ENCODE measurements around the gene KRT7.
A peak's percentile ranks its signal among the peaks of the same experiment; 100 is the strongest.

Gene KRT7

GRCh38 chr12:52199294-52199919 is 33.6 kb upstream of the KRT7 start:
- DNase-seq (ENCODE audit: low read depth), result no peak

GRCh38 chr12:52200086-52200780 is 32.8 kb upstream of the KRT7 start:
- DNase-seq (ENCODE audit: low read depth), result no peak

- DNase-seq (ENCODE audit: low read depth), result no peak
These were observed 32.1 kb upstream of the KRT7 start for GRCh38 chr12:52200781-52201450.

- no peak for DNase-seq (ENCODE audit: low read depth)
These were observed 31.6 kb upstream of the KRT7 start for GRCh38 chr12:52201451-52201839.

GRCh38 chr12:52202361-52203078 is 30.5 kb upstream of the KRT7 start:
- DNase-seq (ENCODE audit: low read depth), result no peak

GRCh38 chr12:52203079-52203921 is 29.7 kb upstream of the KRT7 start:
- peak; percentile 70 for DNase-seq (ENCODE audit: low read depth)

- no peak for DNase-seq (ENCODE audit: low read depth)
These were observed 28.7 kb upstream of the KRT7 start for GRCh38 chr12:52204095-52204930.

- no peak for DNase-seq (ENCODE audit: low read depth)
These were observed 28.0 kb upstream of the KRT7 start for GRCh38 chr12:52204931-52205505.

- no peak for DNase-seq (ENCODE audit: low read depth)
These were observed 27.3 kb upstream of the KRT7 start for GRCh38 chr12:52205612-52206303.

GRCh38 chr12:52206304-52207040 is 26.6 kb upstream of the KRT7 start:
- DNase-seq (ENCODE audit: low read depth), result no peak

- DNase-seq (ENCODE audit: low read depth), result no peak
These were observed 25.9 kb upstream of the KRT7 start for GRCh38 chr12:52207106-52207505.

- peak; percentile 40 for DNase-seq (ENCODE audit: low read depth)
These were observed 25.1 kb upstream of the KRT7 start for GRCh38 chr12:52207895-52208294.

- no peak for DNase-seq (ENCODE audit: low read depth)
These were observed 24.4 kb upstream of the KRT7 start for GRCh38 chr12:52208424-52209165.

- DNase-seq (ENCODE audit: low read depth), result no peak
These were observed 23.7 kb upstream of the KRT7 start for GRCh38 chr12:52209321-52209720.

GRCh38 chr12:52210186-52210924 is 22.7 kb upstream of the KRT7 start:
- DNase-seq (ENCODE audit: low read depth), result peak; percentile 50

- no peak for DNase-seq (ENCODE audit: low read depth)
These were observed 22.0 kb upstream of the KRT7 start for GRCh38 chr12:52210925-52211650.
